K562 (cell line): ENCODE measurements around the gene FGF14. TPM values are rescaled to one million over a fixed set of nuclear protein-coding genes. Genes with fewer than 3 reads are reported as not detected.

Experiments used
- ATAC-seq: fragments of 200-7000 bp; cut with Tn5 transposase; 3 replicates; pipeline ENCODE4 v1.9.1; 2020; ENCODE audit warnings: moderate library complexity
- BruUV-seq: library from RNA; stranded (reverse); fragments of 400-500 nt; replicated peaks from 2 replicates; lab custom pipeline; 2021; lab: Mats Ljungman, UMichigan
- CTCF ChIA-PET: fragments of 300-600 bp; formaldehyde crosslinking; extraction: SDS; loops from one replicate; lab custom pipeline; 2021; ENCODE audit warnings: low intra/inter-chr PET ratio; lab: Yijun Ruan, JAX
- POLR2A ChIA-PET: fragments of 300-600, 350-650 bp; sonication (Branson Sonifier 250); formaldehyde crosslinking; extraction: SDS; loops from one replicate; lab custom pipeline; 2021; ENCODE audit warnings: antibody characterized with exemption, inconsistent platforms; lab: Yijun Ruan, JAX
- DNase-seq, 4 experiments: peaks; one replicate each; pipeline versions ENCODE4 v3.0.0 to v3.0.0-alpha.2; 2011 to 2018; ENCODE audit warnings: low spot score in 3 of 4, mixed read lengths in 3 of 4; ENCODE audit errors: extremely low read depth in 1 of 4
- FAIRE-seq: peaks from 2 replicates; lab custom pipeline; 2011; peaks lifted over from hg19 to GRCh38; lab: Jason Lieb, UNC
- H2AFZ ChIP-seq: 2 replicates; pipeline ENCODE4 v1.6.0; 2011; ENCODE audit warnings: low read depth, low read length, control low read depth, inconsistent platforms
- H3K27ac ChIP-seq: fragments of 200-600 bp; 3 replicates; pipeline ENCODE4 v1.8.0; 2011; ENCODE audit warnings: low read depth, mild to moderate bottlenecking, control low read depth, inconsistent platforms, low read length, moderate library complexity, mixed read lengths; ENCODE audit errors: extremely low read depth
- H3K27me3 ChIP-seq, 2 experiments: fragments of 300-600 bp in 1 of 2; 2 replicates in 1 of 2; 3 replicates in 1 of 2; pipeline versions ENCODE4 v1.6.0 to v1.8.0; 2011; ENCODE audit warnings: inconsistent platforms in 2 of 2, low read length in 2 of 2, mild to moderate bottlenecking in 1 of 2, mixed read lengths in 1 of 2, moderate library complexity in 1 of 2; ENCODE audit not compliant: control insufficient read depth in 2 of 2, insufficient read depth in 2 of 2
- H3K36me3 ChIP-seq: fragments of 300-600 bp; 3 replicates; pipeline ENCODE4 v1.8.0; 2011; ENCODE audit warnings: mild to moderate bottlenecking, low read length, inconsistent platforms; ENCODE audit not compliant: control insufficient read depth, insufficient read depth
- H3K4me1 ChIP-seq, 2 experiments: fragments of 200-600 bp in 1 of 2; replicated peaks in 1 of 2; 2 replicates in 1 of 2; 3 replicates in 1 of 2; pipeline versions ENCODE4 v1.5.1 to v1.8.0; 2011; ENCODE audit warnings: inconsistent platforms in 2 of 2, low read length in 2 of 2, mild to moderate bottlenecking in 1 of 2, mixed read lengths in 1 of 2, moderate library complexity in 1 of 2; ENCODE audit not compliant: control insufficient read depth in 2 of 2, insufficient read depth in 2 of 2
- H3K4me2 ChIP-seq: 2 replicates; pipeline ENCODE4 v1.6.1; 2011; ENCODE audit warnings: low read length, control low read depth, inconsistent platforms, mixed read lengths; ENCODE audit not compliant: insufficient read depth
- H3K4me3 ChIP-seq: fragments of 200-600 bp; sonication (generic), shearing (Covaris generic); 2 replicates; pipeline ENCODE4 v1.5.1; 2016; ENCODE audit warnings: control low read depth, inconsistent platforms
- H3K79me2 ChIP-seq: fragments of 200-600 bp; 3 replicates; pipeline ENCODE4 v1.8.0; 2011; ENCODE audit warnings: low read length, inconsistent platforms; ENCODE audit not compliant: control insufficient read depth, insufficient read depth
- H3K9ac ChIP-seq, 2 experiments: 2 replicates each; pipeline versions ENCODE4 v1.6.0 to v1.6.1; 2011; ENCODE audit warnings: low read depth in 2 of 2, low read length in 2 of 2, control low read depth in 1 of 2, inconsistent platforms in 1 of 2, mild to moderate bottlenecking in 1 of 2, mixed read lengths in 1 of 2; ENCODE audit not compliant: insufficient read depth in 1 of 2
- H3K9me1 ChIP-seq: one replicate; pipeline ENCODE4 v1.6.0; 2011; ENCODE audit warnings: inconsistent platforms, mild to moderate bottlenecking, low read length, moderate library complexity; ENCODE audit not compliant: control insufficient read depth, insufficient read depth
- H3K9me3 ChIP-seq: replicated peaks from 2 replicates; pipeline ENCODE4 v1.5.1; 2011; ENCODE audit warnings: low read depth, low read length, inconsistent platforms; ENCODE audit not compliant: control insufficient read depth, insufficient read depth
- H4K20me1 ChIP-seq: replicated peaks from 2 replicates; pipeline ENCODE4 v1.6.1; 2011; ENCODE audit warnings: low read length, inconsistent platforms, mixed read lengths; ENCODE audit not compliant: control insufficient read depth, insufficient read depth
- GABPB2 ChIP-seq: fragments of 250-450 bp; sonication (Bioruptor Pico); conservative IDR thresholded peaks from 2 replicates; pipeline ENCODE4 v1.5.1; 2021; ENCODE audit warnings: mild to moderate bottlenecking
- GTF2F1 ChIP-seq: IDR thresholded peaks from 2 replicates; pipeline ENCODE4 v1.6.1; 2011; ENCODE audit warnings: low read depth, low read length, improper control_type of control experiment
- IRF2 ChIP-seq: sonication (generic); formaldehyde crosslinking; IDR thresholded peaks from 2 replicates; pipeline ENCODE4 v1.8.1; 2022; ENCODE audit warnings: mild to moderate bottlenecking, missing genetic modification reagents
- MTF1 ChIP-seq: fragments of 250-450 bp; sonication (Bioruptor Pico); IDR thresholded peaks from 2 replicates; pipeline ENCODE4 v1.9.0; 2021; ENCODE audit warnings: moderate library complexity, mild to moderate bottlenecking, inconsistent platforms, borderline replicate concordance
- NFXL1 ChIP-seq: fragments of 450-650 bp; formaldehyde crosslinking; IDR thresholded peaks from 2 replicates; pipeline ENCODE4 v1.4.0; 2021; ENCODE audit warnings: mild to moderate bottlenecking
- PPARD ChIP-seq: fragments of 250-450 bp; sonication (Bioruptor Pico); IDR thresholded peaks from 2 replicates; pipeline ENCODE4 v1.8.0; 2022; ENCODE audit warnings: inconsistent platforms, mild to moderate bottlenecking, moderate library complexity
- RFX7 ChIP-seq: fragments of 250-450 bp; sonication (Bioruptor Pico); IDR thresholded peaks from 2 replicates; pipeline ENCODE4 v1.5.1; 2021; ENCODE audit warnings: mild to moderate bottlenecking
- TRIM24 ChIP-seq, 2 experiments: fragments of 450-650 bp; IDR thresholded peaks; 2 replicates each; pipeline ENCODE4 v1.6.1; 2016
- WGBS: fragments of 100-300 bp; shearing (Covaris generic); methylation state at CpG from one replicate; pipeline ENCODE4 v1.1.6; 2016; ENCODE audit warnings: low coverage, mixed read lengths; ENCODE audit not compliant: insufficient coverage; ENCODE audit errors: missing lambda C conversion rate; 5-methylcytosine and 5-hydroxymethylcytosine counted together
- in situ Hi-C: fragments of 300-500 bp; cut with MboI; formaldehyde crosslinking; loops from 4 replicates; pipeline ENCODE4 v1.15.0; 2018; ENCODE audit warnings: inconsistent platforms, mixed read lengths
- intact Hi-C: fragments of 100-400 bp; cut with micrococcal nuclease; formaldehyde crosslinking; loops from 2 replicates; pipeline ENCODE4 v1.14.2; 2022
- polyA plus RNA-seq, 8 experiments: library from polyadenylated mRNA; depleted of rRNA in 4 of 8; stranded (reverse) in 5 of 8; unstranded in 3 of 8; fragments of >200 nt; fragmentation: Nextera tagmentation in 2 of 8; fragmentation: Illumina TruSeq in 1 of 8; extraction: Ambion mirVana in 2 of 8; extraction: Trizol in 1 of 8; gene quantifications; 2 replicates each; pipeline versions ENCODE4 v1.2.1 to v1.2.3, GENCODE V29; 2011 to 2014; ENCODE audit warnings: inconsistent platforms in 1 of 8, missing spikeins in 1 of 8
- total RNA-seq, 7 experiments: library from RNA; depleted of rRNA in 6 of 7; stranded (reverse); fragments of >200 nt in 6 of 7; fragmentation: Illumina TruSeq in 2 of 7; extraction: Trizol in 2 of 7; gene quantifications; 2 replicates each; pipeline versions ENCODE4 v1.2.1 to v1.2.3, GENCODE V29; 2011 to 2021; ENCODE audit warnings: low replicate concordance in 1 of 7
- TF ChIP-seq, protein P1 (sequence below): fragments of 450-650 bp; formaldehyde crosslinking; IDR thresholded peaks from 2 replicates; pipeline ENCODE4 v1.4.0; 2020; ENCODE audit warnings: mild to moderate bottlenecking, mixed read lengths
- TF ChIP-seq, protein P2 (sequence below): sonication (generic); formaldehyde crosslinking; IDR thresholded peaks from 2 replicates; pipeline ENCODE4 v1.8.1; 2023; ENCODE audit warnings: mild to moderate bottlenecking, missing genetic modification reagents
- TF ChIP-seq, protein P3 (sequence below), 2 experiments: fragments of 450-650 bp in 1 of 2; sonication (generic) in 1 of 2; formaldehyde crosslinking; conservative IDR thresholded peaks; 2 replicates each; pipeline versions ENCODE4 v1.4.0 to v1.8.1; 2020 to 2022; ENCODE audit warnings: mild to moderate bottlenecking in 1 of 2, missing genetic modification reagents in 1 of 2

Gene FGF14
- total and polyA plus RNA-seq, 9 of the 15 experiments (the other 6 are each of a cell fraction or from before 2014, with no cell fraction given) = not detected

DNA sequence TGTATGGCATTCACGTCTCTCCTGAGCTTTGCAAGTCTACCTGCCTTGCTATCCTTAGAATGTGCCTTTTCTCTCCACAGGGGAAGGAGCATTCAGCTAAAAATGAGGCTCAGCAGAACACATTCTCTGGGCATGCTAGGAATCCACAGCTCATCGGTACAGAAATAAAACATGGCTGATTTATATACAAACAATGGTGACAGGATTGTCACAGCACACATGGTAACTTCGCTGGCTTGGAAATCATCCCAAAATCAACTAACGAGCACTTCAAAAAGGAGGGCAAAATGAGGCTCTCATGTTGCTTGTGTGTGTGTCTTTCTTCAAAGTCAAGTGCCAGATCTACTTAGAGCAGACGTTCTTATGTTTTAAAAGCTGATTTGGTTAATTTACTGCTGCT, 373.0 kb downstream of the FGF14 start:
- 0% methylated on average over 5 of the region's 5 CpGs for WGBS
- no TSS peak for BruUV-seq
- no peak overlapping the region for H2AFZ ChIP-seq
- H3K27ac ChIP-seq = no peak overlapping the region
- H3K9me1 ChIP-seq = no peaks in the 10 kb centered on the region
- no peaks in the 10 kb centered on the region for H3K36me3 ChIP-seq
- POLR2A ChIA-PET = no interaction called here
- H3K4me1 ChIP-seq = no peaks in the 10 kb centered on the region
- no peak overlapping the region for H3K9ac ChIP-seq
- H3K79me2 ChIP-seq = no peaks in the 10 kb centered on the region
- no peak overlapping the region for H3K4me3 ChIP-seq
- ATAC-seq = no peak
- H4K20me1 ChIP-seq = no peaks in the 10 kb centered on the region
- in situ Hi-C loops = no loop called here
- TF ChIP-seq GABPB2 (CRISPR knock-in tag) = no peak
- TF ChIP-seq IRF2 (CRISPR knock-in tag) = no peak
- no peak for TF ChIP-seq GTF2F1
- TF ChIP-seq, protein P1, sequence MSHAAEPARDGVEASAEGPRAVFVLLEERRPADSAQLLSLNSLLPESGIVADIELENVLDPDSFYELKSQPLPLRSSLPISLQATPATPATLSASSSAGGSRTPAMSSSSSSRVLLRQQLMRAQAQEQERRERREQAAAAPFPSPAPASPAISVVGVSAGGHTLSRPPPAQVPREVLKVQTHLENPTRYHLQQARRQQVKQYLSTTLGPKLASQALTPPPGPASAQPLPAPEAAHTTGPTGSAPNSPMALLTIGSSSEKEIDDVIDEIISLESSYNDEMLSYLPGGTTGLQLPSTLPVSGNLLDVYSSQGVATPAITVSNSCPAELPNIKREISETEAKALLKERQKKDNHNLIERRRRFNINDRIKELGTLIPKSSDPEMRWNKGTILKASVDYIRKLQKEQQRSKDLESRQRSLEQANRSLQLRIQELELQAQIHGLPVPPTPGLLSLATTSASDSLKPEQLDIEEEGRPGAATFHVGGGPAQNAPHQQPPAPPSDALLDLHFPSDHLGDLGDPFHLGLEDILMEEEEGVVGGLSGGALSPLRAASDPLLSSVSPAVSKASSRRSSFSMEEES (CRISPR knock-in tag) = no peak
- TF ChIP-seq PPARD (CRISPR knock-in tag) = no peak
- no peak for TF ChIP-seq MTF1 (CRISPR knock-in tag)
- TF ChIP-seq TRIM24 (IDR thresholded peaks at IDR 0.05) = no peak
- TF ChIP-seq, protein P2, sequence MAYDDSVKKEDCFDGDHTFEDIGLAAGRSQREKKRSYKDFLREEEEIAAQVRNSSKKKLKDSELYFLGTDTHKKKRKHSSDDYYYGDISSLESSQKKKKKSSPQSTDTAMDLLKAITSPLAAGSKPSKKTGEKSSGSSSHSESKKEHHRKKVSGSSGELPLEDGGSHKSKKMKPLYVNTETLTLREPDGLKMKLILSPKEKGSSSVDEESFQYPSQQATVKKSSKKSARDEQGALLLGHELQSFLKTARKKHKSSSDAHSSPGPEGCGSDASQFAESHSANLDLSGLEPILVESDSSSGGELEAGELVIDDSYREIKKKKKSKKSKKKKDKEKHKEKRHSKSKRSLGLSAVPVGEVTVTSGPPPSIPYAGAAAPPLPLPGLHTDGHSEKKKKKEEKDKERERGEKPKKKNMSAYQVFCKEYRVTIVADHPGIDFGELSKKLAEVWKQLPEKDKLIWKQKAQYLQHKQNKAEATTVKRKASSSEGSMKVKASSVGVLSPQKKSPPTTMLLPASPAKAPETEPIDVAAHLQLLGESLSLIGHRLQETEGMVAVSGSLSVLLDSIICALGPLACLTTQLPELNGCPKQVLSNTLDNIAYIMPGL (CRISPR knock-in tag) = no peak
- TF ChIP-seq RFX7 (CRISPR knock-in tag) = no peak
- TF ChIP-seq, protein P3, sequence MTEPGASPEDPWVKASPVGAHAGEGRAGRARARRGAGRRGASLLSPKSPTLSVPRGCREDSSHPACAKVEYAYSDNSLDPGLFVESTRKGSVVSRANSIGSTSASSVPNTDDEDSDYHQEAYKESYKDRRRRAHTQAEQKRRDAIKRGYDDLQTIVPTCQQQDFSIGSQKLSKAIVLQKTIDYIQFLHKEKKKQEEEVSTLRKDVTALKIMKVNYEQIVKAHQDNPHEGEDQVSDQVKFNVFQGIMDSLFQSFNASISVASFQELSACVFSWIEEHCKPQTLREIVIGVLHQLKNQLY (CRISPR knock-in tag; conservative IDR thresholded peaks at IDR 0.05) = no peak
- no peak for TF ChIP-seq NFXL1 (CRISPR knock-in tag)
- TF ChIP-seq, all 486 proteins: peak for 0
- CTCF ChIA-PET = no interaction called here
- H3K9me3 ChIP-seq = no peaks in the 10 kb centered on the region
- FAIRE-seq (no peak), DNase-seq (no peak)
- intact Hi-C loops = no loop called here
- H3K27me3 ChIP-seq = no peaks in the 10 kb centered on the region
- H3K4me2 ChIP-seq = no peak overlapping the region
